Stimulated activated naive B cell treated with anti-CD40 and anti-IgM and Interleukin-4, amounts not matched to agents 10 μg/mL and 1 μg/mL and 100 μg/mL, for 72 hours (primary cell): Measurements from ENCODE around the gene CIAO2B.
"Not testable (repeated sequence)": the region's sequence is repeated elsewhere in the genome, so short reads cannot be mapped to it uniquely, and the experiment has no call there.

Experiments used
- ATAC-seq, 2 donors: fragments of 150-1000 bp; cut with Tn5 transposase; replicated peaks; 2 replicates each; pipeline ENCODE4 v1.10.0; 2021; ENCODE audit warnings: moderate library complexity in 1 of 2
- DNase-seq: peaks from one replicate; pipeline ENCODE4 v3.0.0; 2021
- H3K27ac Mint-ChIP-seq: one replicate; pipeline ENCODE4 v1.8.0; 2022; ENCODE audit warnings: mild to moderate bottlenecking, mixed read lengths
- H3K27me3 Mint-ChIP-seq, 2 donors: one replicate each; pipeline ENCODE4 v1.8.0; 2022; ENCODE audit warnings: mixed read lengths in 2 of 2
- H3K36me3 Mint-ChIP-seq, 2 donors: one replicate each; pipeline ENCODE4 v1.8.0; 2022; ENCODE audit warnings: mixed read lengths in 2 of 2, mild to moderate bottlenecking in 1 of 2
- H3K4me1 Mint-ChIP-seq, 2 donors: one replicate each; pipeline ENCODE4 v1.8.0; 2022; ENCODE audit warnings: mixed read lengths in 2 of 2, mild to moderate bottlenecking in 1 of 2
- H3K4me3 Mint-ChIP-seq, 2 donors: one replicate each; pipeline ENCODE4 v1.8.0; 2022; ENCODE audit warnings: mild to moderate bottlenecking in 2 of 2, mixed read lengths in 2 of 2, moderate library complexity in 1 of 2
- H3K9me3 Mint-ChIP-seq, 2 donors: one replicate each; pipeline ENCODE4 v1.8.0; 2022; ENCODE audit warnings: mixed read lengths in 2 of 2, mild to moderate bottlenecking in 1 of 2

Gene CIAO2B

DNA sequence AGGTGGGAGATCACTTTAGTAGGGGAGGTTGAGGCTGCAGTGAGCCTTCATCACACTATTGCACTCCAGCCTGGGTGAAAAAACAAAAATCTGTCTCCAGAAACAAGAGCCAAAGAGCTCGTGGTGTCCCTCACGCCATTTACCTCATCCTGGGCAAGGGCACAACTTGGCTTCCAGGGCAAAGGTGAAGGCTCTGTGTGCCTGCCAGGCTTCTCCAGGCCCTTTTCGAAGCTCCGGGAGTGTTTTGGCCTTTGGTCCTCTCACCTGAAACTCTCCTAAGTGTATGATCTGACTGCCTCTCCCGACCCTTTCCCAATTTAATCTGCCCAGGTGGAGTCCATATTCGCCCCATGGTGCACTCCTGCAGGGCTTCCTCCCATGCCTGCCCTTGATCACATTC lies 15.3 kb upstream of the CIAO2B start:
- Mint-ChIP-seq H3K36me3 (peaks cover 0 to 4% of the 10 kb centered on the region in 2 donors), H3K27ac (no peak overlapping the region), H3K4me3 (no peak overlapping the region), H3K4me1 (peaks cover 17 to 24% of the 10 kb centered on the region in 2 donors), H3K27me3 (peaks cover 46 to 59% of the 10 kb centered on the region in 2 donors), H3K9me3 (peaks cover 0 to 6% of the 10 kb centered on the region in 2 donors)
- ATAC-seq (no peak), DNase-seq (no peak)

DNA sequence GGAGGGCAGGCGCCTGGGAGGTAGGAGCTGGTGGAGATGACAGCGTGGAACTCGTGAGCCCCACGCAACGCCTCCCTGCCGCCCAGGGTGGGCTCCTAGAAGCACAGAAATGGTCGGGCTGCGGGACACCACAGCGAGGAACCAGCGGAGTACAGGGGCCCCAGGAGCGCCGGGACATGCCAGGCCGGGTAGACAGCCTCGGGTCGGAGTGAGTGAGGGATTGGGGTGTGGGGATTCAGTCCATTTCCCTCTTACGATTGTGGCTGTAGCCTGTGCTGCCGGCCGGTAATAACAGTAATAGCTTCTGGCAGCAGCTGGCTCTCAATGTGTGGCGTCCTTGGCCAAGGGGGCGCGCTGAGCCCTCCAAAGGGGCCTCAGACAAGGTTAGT lies 14.6 kb upstream of the CIAO2B start:
- Mint-ChIP-seq H3K27ac (no peak overlapping the region), H3K27me3 (peaks cover 42 to 56% of the 10 kb centered on the region in 2 donors), H3K36me3 (peaks cover 3 to 7% of the 10 kb centered on the region in 2 donors), H3K4me3 (peak overlapping the region; percentile 86 to 90), H3K9me3 (peaks cover 0 to 6% of the 10 kb centered on the region in 2 donors), H3K4me1 (peaks cover 17 to 24% of the 10 kb centered on the region in 2 donors)
- no peak for DNase-seq
- no peak for ATAC-seq

DNA sequence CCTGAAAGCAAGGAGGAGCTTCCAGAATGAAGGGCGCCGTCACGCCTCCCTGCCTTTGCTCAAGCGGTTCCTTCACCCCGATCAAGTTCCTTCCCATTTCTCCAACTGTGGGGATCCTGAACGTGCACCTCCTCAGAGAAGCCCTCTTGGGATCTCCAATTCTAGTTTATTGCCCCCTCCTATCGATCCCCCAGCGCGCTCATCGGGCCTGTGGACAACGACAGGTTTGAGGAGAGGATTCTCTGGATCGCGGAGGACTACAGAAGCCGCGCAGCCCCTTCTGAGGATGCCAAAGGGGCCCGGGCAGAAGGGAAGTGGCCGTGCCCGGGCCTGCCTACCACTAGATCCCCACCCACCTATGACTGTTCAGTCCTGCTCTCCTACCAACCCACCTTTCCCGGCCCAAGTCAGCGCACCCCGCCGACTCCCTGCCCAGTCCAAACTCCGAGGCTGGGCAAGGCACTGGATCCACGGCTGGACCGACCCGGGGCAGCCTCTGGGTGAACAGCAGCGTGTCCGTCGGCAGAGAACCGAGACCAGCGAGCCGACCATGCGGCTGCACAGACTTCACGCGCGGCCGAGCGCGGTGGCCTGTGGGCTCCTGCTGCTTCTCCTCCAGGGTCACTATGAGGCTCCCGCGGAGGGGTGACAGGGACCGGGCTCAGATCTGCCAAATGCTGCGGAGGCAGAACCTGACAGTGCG lies 14.1 kb upstream of the CIAO2B start:
- H3K9me3 Mint-ChIP-seq, result peaks cover 0 to 6% of the 10 kb centered on the region in 2 donors
- peak overlapping the region; percentile 69 for H3K27ac Mint-ChIP-seq
- ATAC-seq (peak; percentile 27 to 28), DNase-seq (no peak)
- peaks cover 40 to 51% of the 10 kb centered on the region in 2 donors for H3K27me3 Mint-ChIP-seq
- peaks cover 3 to 7% of the 10 kb centered on the region in 2 donors for H3K36me3 Mint-ChIP-seq
- peak overlapping the region; percentile 86 to 90 for H3K4me3 Mint-ChIP-seq
- H3K4me1 Mint-ChIP-seq, result peaks cover 17 to 24% of the 10 kb centered on the region in 2 donors

DNA sequence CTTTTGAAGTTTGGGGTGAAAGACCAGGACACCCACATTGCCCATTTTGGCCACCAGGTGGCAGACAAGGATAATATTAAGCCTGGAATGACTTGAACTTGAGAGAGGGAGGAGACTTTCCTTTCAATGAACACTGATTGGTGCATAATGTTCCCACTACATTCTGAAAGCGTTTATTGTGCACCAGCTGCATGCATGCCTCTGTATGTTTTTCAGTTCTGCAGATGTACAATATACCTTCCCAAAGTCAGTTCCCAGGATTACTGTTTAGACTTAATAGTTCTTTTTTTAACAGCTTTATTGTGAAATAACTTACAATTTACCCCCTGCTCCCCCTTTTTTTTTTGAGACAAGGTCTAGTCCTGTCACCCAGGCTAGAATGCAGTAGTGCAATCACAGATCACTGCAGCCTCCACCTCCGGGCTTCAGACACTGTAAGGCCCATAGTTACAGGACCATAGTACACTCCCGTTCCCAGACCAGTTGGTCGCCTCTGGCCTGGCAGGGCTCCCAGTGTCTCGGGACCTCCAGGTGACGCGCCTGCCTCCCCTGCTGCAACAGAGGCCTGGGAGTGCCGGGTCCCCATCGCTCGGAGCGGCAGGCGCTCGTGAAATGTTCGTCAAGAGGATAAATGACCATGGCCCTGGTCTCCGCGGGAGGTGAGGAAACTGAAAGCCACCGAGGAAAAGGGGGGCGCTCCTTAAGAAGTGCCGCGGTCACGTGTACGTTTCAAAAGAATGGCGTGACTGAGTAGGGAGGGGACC lies 13.3 kb upstream of the CIAO2B start:
- H3K4me1 Mint-ChIP-seq, result peaks cover 17 to 24% of the 10 kb centered on the region in 2 donors
- H3K27ac Mint-ChIP-seq, result peak overlapping the region; percentile 16
- DNase-seq, result peak; percentile 70
- H3K27me3 Mint-ChIP-seq, result peaks cover 34 to 46% of the 10 kb centered on the region in 2 donors
- peak overlapping the region; percentile 86 to 90 for H3K4me3 Mint-ChIP-seq
- peaks cover 0 to 6% of the 10 kb centered on the region in 2 donors for H3K9me3 Mint-ChIP-seq
- peak; percentile 87 to 89 for ATAC-seq
- peaks cover 10 to 13% of the 10 kb centered on the region in 2 donors for H3K36me3 Mint-ChIP-seq

DNA sequence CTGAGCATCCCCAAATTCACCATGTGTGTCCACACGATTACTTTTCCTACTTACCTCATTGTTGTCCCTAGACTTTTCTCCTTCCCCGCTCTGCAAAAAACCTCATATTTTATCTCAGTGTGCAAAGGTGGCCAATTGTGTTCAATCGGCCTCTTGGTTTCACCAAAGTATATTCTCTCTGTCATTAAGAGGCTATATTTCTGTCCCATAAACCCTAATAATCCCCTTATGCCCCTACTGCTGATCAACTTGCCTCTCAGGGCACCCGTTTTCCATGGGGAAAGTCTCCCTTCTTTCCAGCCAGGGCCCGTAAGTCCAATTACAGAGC lies 12.7 kb upstream of the CIAO2B start:
- Mint-ChIP-seq H3K4me3 (no peak overlapping the region), H3K27ac (peak overlapping the region; percentile 16), H3K27me3 (peaks cover 32 to 44% of the 10 kb centered on the region in 2 donors), H3K36me3 (peaks cover 15 to 18% of the 10 kb centered on the region in 2 donors), H3K4me1 (peaks cover 17 to 24% of the 10 kb centered on the region in 2 donors), H3K9me3 (peaks cover 0 to 6% of the 10 kb centered on the region in 2 donors)
- DNase-seq, result no peak
- no peak for ATAC-seq

DNA sequence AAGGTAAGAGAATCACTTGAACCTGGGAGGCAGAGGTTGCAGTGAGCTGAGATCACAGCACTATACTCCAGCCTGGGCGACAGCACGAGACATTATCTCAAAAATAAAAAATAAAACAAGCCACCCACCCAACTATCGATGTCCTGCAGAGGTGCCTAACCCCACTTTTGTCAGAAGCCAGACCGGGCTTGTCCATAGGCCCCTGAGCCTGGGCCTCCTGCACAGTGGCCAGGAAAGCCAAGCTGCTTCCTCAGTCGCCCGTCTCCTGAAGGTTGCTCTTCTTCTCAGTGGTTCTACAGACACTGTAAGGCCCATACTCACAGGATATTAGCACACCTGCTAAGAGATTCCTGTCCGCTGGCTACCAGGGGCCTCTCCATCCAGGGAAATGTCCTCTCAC lies 12.3 kb upstream of the CIAO2B start:
- no peak overlapping the region for H3K4me3 Mint-ChIP-seq
- peaks cover 17 to 24% of the 10 kb centered on the region in 2 donors for H3K4me1 Mint-ChIP-seq
- peaks cover 0 to 4% of the 10 kb centered on the region in 2 donors for H3K9me3 Mint-ChIP-seq
- no peak for ATAC-seq
- DNase-seq, result no peak
- peaks cover 19 to 22% of the 10 kb centered on the region in 2 donors for H3K36me3 Mint-ChIP-seq
- H3K27ac Mint-ChIP-seq, result no peak overlapping the region
- H3K27me3 Mint-ChIP-seq, result peaks cover 28 to 40% of the 10 kb centered on the region in 2 donors

DNA sequence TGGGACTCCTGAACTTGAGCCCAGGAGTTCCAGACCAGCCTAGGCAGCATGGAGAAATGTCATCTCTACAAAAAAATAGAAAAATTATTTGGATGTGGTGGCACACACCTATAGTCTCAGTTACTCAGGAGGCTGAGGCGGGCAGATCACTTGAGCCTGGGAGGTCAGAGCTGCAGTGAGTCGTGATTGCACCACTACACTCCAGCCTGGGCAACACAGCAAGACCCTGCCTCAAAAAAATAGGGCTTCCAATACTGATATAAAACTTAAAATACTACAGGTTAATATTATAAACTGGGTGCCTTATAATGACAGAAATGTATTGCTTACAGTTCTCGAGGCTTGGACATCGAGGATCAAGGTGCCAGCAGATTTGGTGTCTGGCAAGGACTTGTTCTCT lies 11.7 kb upstream of the CIAO2B start:
- no peak for ATAC-seq
- H3K36me3 Mint-ChIP-seq, result peaks cover 22 to 26% of the 10 kb centered on the region in 2 donors
- no peak overlapping the region for H3K27ac Mint-ChIP-seq
- no peak for DNase-seq
- peaks cover 23 to 34% of the 10 kb centered on the region in 2 donors for H3K27me3 Mint-ChIP-seq
- H3K9me3 Mint-ChIP-seq, result no peaks in the 10 kb centered on the region
- H3K4me3 Mint-ChIP-seq, result no peak overlapping the region
- H3K4me1 Mint-ChIP-seq, result peaks cover 17 to 24% of the 10 kb centered on the region in 2 donors

DNA sequence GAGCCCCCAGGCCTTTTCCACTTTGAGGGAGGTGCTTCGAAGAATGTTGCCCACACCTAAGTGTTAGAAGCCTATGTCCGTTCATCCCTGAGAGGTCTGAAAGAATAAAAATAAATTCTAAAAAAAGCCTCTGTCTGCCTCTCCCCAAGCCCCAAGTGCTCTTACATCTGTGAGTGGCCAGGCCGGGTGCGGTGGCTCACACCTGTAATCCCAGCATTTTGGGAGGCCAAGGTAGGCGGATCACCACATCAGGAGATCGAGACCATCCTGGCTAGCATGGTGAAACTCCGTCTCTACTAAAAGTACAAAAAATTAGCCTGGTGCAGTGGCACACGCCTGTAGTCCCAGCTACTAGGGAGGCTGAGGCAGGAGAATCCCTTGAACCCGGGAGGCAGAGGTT lies 10.8 kb upstream of the CIAO2B start:
- ATAC-seq, result not testable (repeated sequence)
- H3K27ac Mint-ChIP-seq, result peak overlapping the region; percentile 14

DNA sequence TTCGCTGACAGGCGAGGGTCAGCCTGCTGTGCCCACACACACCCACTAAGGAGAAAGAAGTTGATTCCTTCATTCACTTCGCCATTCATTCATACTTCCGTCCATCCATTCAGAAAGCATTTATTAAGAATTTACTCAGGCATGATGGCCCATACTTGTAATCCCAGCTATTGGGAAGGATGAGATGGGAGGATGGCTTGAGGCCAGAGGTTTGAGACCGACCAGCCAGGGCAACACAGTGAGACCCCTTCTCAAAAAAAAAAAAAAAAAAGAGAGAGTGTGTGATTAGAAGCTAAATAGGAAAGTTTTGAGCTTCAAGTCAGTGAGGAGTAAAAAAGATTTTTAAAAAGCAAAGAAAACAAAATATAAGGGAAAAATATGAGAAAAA lies 9.8 kb upstream of the CIAO2B start:
- Mint-ChIP-seq H3K27me3 (peaks cover 11 to 16% of the 10 kb centered on the region in 2 donors), H3K9me3 (no peaks in the 10 kb centered on the region), H3K4me3 (no peak overlapping the region), H3K36me3 (peaks cover 28 to 31% of the 10 kb centered on the region in 2 donors), H3K4me1 (peaks cover 17 to 24% of the 10 kb centered on the region in 2 donors), H3K27ac (no peak overlapping the region)
- no peak for ATAC-seq
- no peak for DNase-seq

More for the DNA sequence above, 10.8 kb upstream of the CIAO2B start:
- H3K27me3 Mint-ChIP-seq, result peaks cover 19 to 25% of the 10 kb centered on the region in 2 donors
- H3K9me3 Mint-ChIP-seq, DNase-seq, H3K4me3 Mint-ChIP-seq: not testable (repeated sequence)
- H3K36me3 Mint-ChIP-seq, result peaks cover 25 to 27% of the 10 kb centered on the region in 2 donors
- peaks cover 17 to 24% of the 10 kb centered on the region in 2 donors for H3K4me1 Mint-ChIP-seq

DNA sequence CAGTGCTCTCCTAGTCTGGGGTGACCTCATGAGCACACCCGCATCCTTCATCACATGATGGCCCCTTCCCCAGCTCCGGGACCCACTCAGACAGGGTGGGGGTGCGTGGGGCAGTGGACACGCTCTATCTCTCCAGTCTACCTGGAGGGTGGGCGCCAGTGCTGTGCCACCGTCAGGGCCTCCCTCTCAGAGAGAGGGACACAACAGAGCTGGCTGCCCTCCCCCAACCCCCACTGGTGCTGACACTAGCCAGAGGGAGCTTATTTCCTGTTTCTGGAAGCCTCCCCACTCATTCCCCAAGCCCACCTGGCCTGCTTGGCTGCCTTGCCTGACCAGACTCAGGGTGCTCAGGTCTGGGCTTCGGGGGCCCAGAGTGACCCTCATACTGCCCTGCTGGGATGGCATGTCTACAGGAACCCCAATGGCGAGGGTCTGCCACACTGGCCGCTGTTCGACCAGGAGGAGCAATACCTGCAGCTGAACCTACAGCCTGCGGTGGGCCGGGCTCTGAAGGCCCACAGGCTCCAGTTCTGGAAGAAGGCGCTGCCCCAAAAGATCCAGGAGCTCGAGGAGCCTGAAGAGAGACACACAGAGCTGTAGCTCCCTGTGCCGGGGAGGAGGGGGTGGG lies 9.3 kb upstream of the CIAO2B start:
- H3K4me1 Mint-ChIP-seq, result peaks cover 14 to 23% of the 10 kb centered on the region in 2 donors
- no peaks in the 10 kb centered on the region for H3K9me3 Mint-ChIP-seq
- H3K27ac Mint-ChIP-seq, result no peak overlapping the region
- ATAC-seq (no peak), DNase-seq (no peak)
- peaks cover 28 to 36% of the 10 kb centered on the region in 2 donors for H3K36me3 Mint-ChIP-seq
- no peak overlapping the region for H3K4me3 Mint-ChIP-seq
- H3K27me3 Mint-ChIP-seq, result peaks cover 6 to 11% of the 10 kb centered on the region in 2 donors

DNA sequence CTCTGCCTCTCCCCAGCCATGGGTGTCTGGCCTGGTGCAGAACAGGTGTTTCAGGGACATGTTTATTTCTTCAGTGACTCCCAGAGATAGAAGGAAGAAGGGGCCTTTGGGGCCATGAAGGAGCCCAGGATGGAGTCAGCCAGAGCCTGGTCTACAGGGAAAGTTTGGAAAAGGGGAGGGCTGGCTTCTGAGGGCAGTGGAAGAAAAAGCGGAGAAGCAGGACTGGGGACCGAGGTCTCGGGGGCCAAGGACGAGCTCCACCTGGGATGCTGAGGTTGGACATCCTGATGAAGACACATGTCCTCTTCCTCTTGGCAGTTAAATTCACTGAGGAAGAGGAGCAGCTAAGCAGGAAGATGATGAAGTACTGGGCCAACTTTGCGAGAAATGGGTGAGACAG lies 8.8 kb upstream of the CIAO2B start:
- Mint-ChIP-seq H3K4me1 (peaks cover 8 to 23% of the 10 kb centered on the region in 2 donors), H3K27me3 (peaks cover under 1 to 5% of the 10 kb centered on the region in 2 donors), H3K36me3 (peaks cover 28 to 40% of the 10 kb centered on the region in 2 donors), H3K4me3 (no peak overlapping the region), H3K27ac (no peak overlapping the region), H3K9me3 (no peaks in the 10 kb centered on the region)
- ATAC-seq (no peak), DNase-seq (no peak)

DNA sequence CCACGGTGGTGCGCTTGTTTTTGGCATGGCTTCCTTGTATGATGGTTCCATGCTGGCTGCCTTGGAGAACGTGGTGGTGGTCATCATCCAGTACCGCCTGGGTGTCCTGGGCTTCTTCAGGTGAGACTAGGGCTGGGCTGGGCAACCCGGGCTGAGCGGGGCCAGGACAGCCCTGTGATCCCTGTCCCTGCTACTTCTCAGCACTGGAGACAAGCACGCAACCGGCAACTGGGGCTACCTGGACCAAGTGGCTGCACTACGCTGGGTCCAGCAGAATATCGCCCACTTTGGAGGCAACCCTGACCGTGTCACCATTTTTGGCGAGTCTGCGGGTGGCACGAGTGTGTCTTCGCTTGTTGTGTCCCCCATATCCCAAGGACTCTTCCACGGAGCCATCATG lies 6.0 kb upstream of the CIAO2B start:
- Mint-ChIP-seq H3K9me3 (no peaks in the 10 kb centered on the region), H3K4me1 (peaks cover 20 to 28% of the 10 kb centered on the region in 2 donors), H3K27me3 (no peaks in the 10 kb centered on the region), H3K36me3 (peaks cover 34 to 58% of the 10 kb centered on the region in 2 donors), H3K27ac (no peak overlapping the region), H3K4me3 (no peak overlapping the region)
- DNase-seq (no peak), ATAC-seq (no peak)

DNA sequence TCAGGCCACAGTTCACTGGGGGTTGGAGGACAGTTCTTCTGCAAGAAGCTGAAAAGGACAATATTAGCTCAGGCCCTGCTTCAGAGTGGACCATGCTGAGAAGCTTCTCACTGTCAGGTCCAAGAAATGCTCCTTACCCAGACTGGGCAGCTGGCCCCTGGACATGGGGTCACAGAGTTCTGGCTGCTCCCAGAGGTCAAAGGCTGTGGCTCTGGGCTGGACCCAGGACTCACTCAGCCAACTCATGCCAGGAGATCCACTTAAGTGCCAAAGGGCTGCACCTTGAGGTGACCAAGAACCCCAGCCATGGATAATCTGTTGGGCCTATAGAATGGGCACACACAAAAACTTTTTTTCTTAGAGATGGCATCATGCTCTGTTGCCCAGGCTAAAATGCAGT lies 5.2 kb upstream of the CIAO2B start:
- H3K36me3 Mint-ChIP-seq, result peaks cover 36 to 58% of the 10 kb centered on the region in 2 donors
- ATAC-seq (no peak), DNase-seq (no peak)
- no peaks in the 10 kb centered on the region for H3K9me3 Mint-ChIP-seq
- no peak overlapping the region for H3K27ac Mint-ChIP-seq
- peaks cover 20 to 33% of the 10 kb centered on the region in 2 donors for H3K4me1 Mint-ChIP-seq
- H3K4me3 Mint-ChIP-seq, result no peak overlapping the region
- H3K27me3 Mint-ChIP-seq, result no peaks in the 10 kb centered on the region

DNA sequence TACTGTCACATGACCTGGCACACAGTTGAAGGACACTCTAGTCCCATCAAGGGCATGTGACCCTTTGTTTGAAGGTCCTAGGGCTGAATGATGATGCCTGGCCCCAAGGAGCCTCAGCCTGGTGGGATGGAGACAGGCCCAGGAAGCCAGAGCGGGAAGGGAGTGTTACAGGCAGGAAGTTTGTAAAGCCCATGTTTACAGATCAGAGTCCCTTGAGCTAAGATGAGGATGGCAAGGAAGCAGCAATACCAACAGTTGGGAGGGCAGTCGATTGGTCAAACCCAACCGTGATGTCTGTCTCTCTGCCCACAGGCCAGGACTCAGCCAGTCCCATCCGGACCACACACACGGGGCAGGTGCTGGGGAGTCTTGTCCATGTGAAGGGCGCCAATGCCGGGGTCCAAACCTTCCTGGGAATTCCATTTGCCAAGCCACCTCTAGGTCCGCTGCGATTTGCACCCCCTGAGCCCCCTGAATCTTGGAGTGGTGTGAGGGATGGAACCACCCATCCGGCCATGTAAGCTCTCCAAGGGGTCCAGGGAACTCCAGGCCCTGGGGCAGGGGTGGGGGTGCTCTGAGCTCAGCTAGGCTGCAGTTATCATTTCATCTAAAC lies 3.6 kb upstream of the CIAO2B start:
- H3K27ac Mint-ChIP-seq, result no peak overlapping the region
- H3K9me3 Mint-ChIP-seq, result no peaks in the 10 kb centered on the region
- H3K4me1 Mint-ChIP-seq, result peaks cover 34 to 48% of the 10 kb centered on the region in 2 donors
- no peak overlapping the region for H3K4me3 Mint-ChIP-seq
- peaks cover 43 to 67% of the 10 kb centered on the region in 2 donors for H3K36me3 Mint-ChIP-seq
- H3K27me3 Mint-ChIP-seq, result no peaks in the 10 kb centered on the region
- DNase-seq (no peak), ATAC-seq (no peak)
